ENCODE data around the gene PLOD3. TPM values are rescaled to one million over a fixed set of nuclear protein-coding genes. Genes with fewer than 3 reads are reported as not detected.

Gene PLOD3
- total RNA-seq, 2 experiments from 2014 or later = 48.9 to 51.0 TPM

DNA sequence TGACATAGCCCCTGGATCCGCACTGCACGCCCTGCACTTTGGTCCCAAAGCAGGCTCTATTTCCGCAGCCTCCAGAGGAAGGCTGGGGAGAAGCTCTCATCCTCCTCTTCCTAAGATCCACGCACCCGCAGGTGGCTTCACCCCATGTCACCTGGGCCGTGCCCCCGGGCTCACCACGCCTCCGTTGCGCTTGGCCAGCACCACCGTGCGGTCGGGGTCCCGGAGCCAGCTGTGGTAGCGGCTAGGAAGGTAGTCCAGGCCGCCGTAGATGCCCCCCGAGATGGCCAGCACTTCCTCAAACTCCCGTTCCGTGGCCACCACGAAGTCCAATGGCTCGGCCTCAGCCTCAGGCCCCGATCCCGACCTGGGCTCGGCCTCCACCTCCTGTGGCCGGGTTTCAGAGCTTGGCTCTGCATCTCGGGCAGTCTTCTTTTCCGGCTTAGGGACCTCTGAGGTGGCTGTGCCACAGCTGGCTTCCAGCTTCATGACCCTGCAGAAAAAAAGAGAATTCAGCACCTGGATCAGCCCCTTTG, 43.0 kb downstream of the PLOD3 start:
- H3K4me1 Mint-ChIP-seq = peaks cover 33% of the 10 kb centered on the region
- peak overlapping the region; percentile 63 for H3K27ac Mint-ChIP-seq
- H3K9me3 Mint-ChIP-seq = no peaks in the 10 kb centered on the region
- no peak for DNase-seq
- ATAC-seq (ENCODE audit: low read depth) = no peak
- peak overlapping the region; percentile 79 for H3K4me3 Mint-ChIP-seq
- peaks cover 92% of the 10 kb centered on the region for H3K27me3 Mint-ChIP-seq
- no peaks in the 10 kb centered on the region for H3K36me3 Mint-ChIP-seq
- POLR2A ChIA-PET = interaction anchor here (1.2 to 2.1 kb wide), 2 partner anchors 9 to 10 kb away, joined by 3 to 8 read pairs; partner anchors contain the start of gene VGF

GRCh38 chr7:101173752-101174244, 43.6 kb downstream of the PLOD3 start:
- Mint-ChIP-seq H3K36me3 (no peaks in the 10 kb centered on the region), H3K4me1 (peaks cover 34% of the 10 kb centered on the region), H3K27ac (peak overlapping the region; percentile 63), H3K9me3 (no peaks in the 10 kb centered on the region), H3K4me3 (peak overlapping the region; percentile 79), H3K27me3 (peaks cover 91% of the 10 kb centered on the region)
- peak; percentile 72 for ATAC-seq (ENCODE audit: low read depth)
- peak; percentile 86 for DNase-seq
- POLR2A ChIA-PET = interaction anchor here (1.2 to 2.1 kb wide), 3 partner anchors 9 to 20 kb away, joined by 3 to 8 read pairs (median 6); partner anchors contain the start of genes AP1S1 and VGF

DNA sequence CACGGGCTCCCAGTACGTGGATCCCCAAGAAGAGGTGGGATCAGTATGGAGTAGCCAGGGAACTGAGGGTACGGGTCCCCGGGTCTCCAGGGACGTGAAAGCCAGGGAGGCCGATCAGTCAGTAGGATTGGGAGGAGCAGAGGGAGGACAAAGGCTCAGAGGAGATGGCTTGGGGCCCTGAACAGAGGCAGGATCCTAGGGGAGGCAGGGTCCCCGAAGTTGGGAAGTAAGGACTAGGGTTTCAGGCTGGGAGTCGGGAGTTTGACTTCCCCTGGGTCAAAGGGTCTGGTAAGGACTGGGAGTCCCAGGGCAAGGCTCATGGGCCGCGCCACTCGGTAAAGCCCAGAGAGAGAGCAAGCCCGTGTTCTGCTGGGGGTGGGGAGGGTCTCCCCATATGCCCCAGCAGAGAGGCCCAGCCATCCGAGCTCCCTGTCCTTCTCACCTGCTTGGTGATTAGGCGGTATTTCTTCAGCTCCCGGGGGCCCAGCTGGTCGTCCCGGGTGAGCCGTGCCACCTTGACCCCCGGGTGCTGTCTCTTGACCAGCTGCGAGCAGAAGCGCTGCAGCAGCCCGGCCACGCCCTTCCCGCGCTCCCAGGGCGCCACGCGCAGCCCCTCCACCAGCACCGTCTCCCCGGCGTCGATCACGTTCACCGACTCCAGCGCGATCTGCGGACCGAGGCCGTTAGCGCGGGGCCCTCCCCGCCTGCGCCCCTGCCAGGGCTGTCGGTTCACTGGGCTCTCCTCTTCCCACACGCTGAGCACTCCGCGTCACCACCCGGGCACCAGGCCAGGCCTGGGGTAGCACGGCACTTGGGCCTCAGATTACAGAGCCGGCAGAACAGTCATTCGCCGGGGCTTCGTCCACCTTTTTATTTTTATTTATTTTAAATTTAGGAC, 44.3 kb downstream of the PLOD3 start:
- H3K9me3 Mint-ChIP-seq = no peaks in the 10 kb centered on the region
- peak overlapping the region; percentile 18 for H3K4me3 Mint-ChIP-seq
- no peak overlapping the region for H3K27ac Mint-ChIP-seq
- H3K36me3 Mint-ChIP-seq = no peaks in the 10 kb centered on the region
- peaks cover 91% of the 10 kb centered on the region for H3K27me3 Mint-ChIP-seq
- DNase-seq = peak; percentile 43
- ATAC-seq (ENCODE audit: low read depth) = no peak
- POLR2A ChIA-PET = interaction anchor here (0.5 to 2.1 kb wide), 4 partner anchors 8 to 83 kb away, joined by 3 to 8 read pairs (median 4); partner anchors contain the start of genes AP1S1 and VGF
- peaks cover 37% of the 10 kb centered on the region for H3K4me1 Mint-ChIP-seq

GRCh38 chr7:101172005-101172853, 45.2 kb downstream of the PLOD3 start:
- no peaks in the 10 kb centered on the region for H3K36me3 Mint-ChIP-seq
- POLR2A ChIA-PET = interaction anchor here (0.5 to 2.1 kb wide), 4 partner anchors 7 to 82 kb away, joined by 3 to 8 read pairs (median 6); partner anchors contain the start of genes AP1S1 and VGF
- H3K27ac Mint-ChIP-seq = no peak overlapping the region
- peaks cover 91% of the 10 kb centered on the region for H3K27me3 Mint-ChIP-seq
- H3K4me1 Mint-ChIP-seq = peaks cover 40% of the 10 kb centered on the region
- no peaks in the 10 kb centered on the region for H3K9me3 Mint-ChIP-seq
- no peak for DNase-seq
- ATAC-seq (ENCODE audit: low read depth) = no peak
- H3K4me3 Mint-ChIP-seq = peak overlapping the region; percentile 18

DNA sequence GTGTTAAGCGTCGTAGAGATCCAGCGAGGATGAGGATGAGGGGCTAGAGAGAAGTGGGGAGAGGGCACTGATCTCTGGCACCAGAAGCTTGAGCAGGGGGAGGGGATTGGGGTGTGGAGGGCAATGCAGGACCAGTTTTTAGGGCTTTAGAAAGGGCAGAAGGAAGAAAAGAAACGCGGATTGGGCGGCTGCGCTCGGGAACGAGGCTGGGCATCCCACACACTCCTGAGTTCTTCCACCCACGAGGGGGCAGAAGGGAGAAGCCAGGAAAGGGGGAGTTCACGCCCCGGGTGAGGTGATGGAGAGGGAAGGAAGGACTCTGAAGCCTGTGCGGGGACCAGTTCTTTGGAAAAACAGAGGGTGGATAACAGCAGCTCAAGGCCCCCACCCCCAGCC, 45.9 kb downstream of the PLOD3 start:
- Mint-ChIP-seq H3K9me3 (no peaks in the 10 kb centered on the region), H3K4me3 (peak overlapping the region; percentile 12), H3K4me1 (peaks cover 40% of the 10 kb centered on the region), H3K27me3 (peaks cover 90% of the 10 kb centered on the region), H3K27ac (peak overlapping the region; percentile 7), H3K36me3 (no peaks in the 10 kb centered on the region)
- ATAC-seq (ENCODE audit: low read depth) (no peak), DNase-seq (no peak)
- POLR2A ChIA-PET = interaction anchor here (2.1 kb wide), 1 partner anchor 29 kb away, joined by 7 read pairs; no protein-coding TSS in a partner anchor

DNA sequence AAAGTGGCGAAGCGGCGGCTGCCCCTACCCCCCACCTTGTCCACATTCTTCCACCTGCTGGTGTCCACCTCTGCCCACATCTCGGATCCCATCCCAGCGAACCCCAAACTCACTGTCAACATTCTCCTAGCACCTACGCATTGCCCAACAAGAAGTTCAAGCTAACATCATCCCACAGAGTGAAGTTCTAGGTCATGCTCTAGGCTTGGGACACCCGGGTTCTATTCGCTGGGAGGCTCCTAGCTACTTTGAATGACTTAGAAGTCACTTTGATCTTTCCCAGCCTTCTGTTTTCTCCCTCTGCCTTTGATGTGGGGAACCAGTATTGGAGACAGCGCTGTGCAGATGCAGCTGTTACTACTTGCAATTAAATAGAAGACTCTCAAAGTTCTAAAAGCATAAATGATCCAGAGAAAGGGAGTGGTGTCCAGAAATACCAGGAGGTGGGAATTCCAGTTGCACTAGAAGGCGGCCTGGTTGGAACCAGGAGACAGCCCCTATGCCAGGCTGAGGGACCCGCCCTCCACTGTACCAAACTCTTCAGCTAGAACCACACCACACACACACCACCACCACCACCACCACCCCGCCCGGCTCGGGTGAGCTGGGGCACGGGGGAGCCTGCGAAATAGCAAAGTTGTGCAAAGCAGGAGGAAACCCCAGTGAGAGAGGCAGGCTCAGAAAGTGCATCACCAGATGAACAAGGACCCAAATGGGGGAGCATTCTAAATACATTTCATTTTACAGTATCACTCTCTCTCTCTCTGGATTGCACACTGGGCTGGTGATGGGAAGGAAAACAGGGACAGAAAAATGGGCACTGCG, 46.6 kb downstream of the PLOD3 start:
- ATAC-seq (ENCODE audit: low read depth) = no peak
- peak overlapping the region; percentile 7 for H3K27ac Mint-ChIP-seq
- H3K4me1 Mint-ChIP-seq = peaks cover 44% of the 10 kb centered on the region
- H3K27me3 Mint-ChIP-seq = peaks cover 90% of the 10 kb centered on the region
- H3K4me3 Mint-ChIP-seq = peak overlapping the region; percentile 12
- POLR2A ChIA-PET = interaction anchor here (1.2 to 2.1 kb wide), 2 partner anchors 27 to 28 kb away, joined by 3 to 7 read pairs; no protein-coding TSS in a partner anchor
- DNase-seq = no peak
- H3K36me3 Mint-ChIP-seq = no peaks in the 10 kb centered on the region
- no peaks in the 10 kb centered on the region for H3K9me3 Mint-ChIP-seq

DNA sequence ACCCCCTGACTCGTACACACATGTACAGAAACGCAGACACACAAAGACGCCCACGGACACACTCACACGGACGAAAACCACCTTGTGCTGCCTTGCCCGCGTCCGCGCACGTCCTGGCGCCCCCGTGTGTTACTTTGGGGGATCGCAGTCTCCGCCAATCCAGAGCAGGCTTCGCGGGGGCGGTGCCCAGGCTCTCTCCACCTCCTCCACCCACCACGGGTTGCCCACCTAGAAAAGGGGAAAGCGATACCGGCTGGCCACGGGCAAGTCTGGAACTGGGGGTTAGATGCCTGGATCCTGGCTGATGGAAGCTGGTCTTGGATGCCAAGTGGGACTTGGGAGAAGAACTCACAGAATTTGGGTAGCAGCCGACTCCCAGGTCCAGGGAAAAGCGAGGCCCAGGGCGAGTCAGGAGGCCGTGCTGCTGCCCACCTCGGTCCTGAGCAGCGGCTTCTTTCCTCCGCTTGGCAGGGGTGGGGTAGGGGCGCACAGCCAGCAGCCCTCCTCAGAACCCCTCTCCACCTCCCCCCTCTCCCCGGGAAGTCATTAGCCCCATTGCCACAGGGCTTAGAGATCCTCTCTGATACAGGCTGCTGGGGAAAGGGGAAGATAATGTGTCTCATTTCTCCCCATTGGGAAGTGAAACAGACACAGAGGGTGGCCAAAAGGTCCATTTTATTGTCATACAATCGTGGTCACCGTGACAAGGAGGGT, 47.4 kb downstream of the PLOD3 start:
- Mint-ChIP-seq H3K27me3 (peaks cover 89% of the 10 kb centered on the region), H3K4me1 (peaks cover 49% of the 10 kb centered on the region), H3K36me3 (peaks cover 2% of the 10 kb centered on the region), H3K4me3 (peak overlapping the region; percentile 56), H3K27ac (no peak overlapping the region), H3K9me3 (no peaks in the 10 kb centered on the region)
- ATAC-seq (ENCODE audit: low read depth) (peak; percentile 35), DNase-seq (peak; percentile 90)
- POLR2A ChIA-PET = interaction anchor here (1.2 to 2.1 kb wide), 2 partner anchors 26 to 27 kb away, joined by 3 to 7 read pairs; no protein-coding TSS in a partner anchor

DNA sequence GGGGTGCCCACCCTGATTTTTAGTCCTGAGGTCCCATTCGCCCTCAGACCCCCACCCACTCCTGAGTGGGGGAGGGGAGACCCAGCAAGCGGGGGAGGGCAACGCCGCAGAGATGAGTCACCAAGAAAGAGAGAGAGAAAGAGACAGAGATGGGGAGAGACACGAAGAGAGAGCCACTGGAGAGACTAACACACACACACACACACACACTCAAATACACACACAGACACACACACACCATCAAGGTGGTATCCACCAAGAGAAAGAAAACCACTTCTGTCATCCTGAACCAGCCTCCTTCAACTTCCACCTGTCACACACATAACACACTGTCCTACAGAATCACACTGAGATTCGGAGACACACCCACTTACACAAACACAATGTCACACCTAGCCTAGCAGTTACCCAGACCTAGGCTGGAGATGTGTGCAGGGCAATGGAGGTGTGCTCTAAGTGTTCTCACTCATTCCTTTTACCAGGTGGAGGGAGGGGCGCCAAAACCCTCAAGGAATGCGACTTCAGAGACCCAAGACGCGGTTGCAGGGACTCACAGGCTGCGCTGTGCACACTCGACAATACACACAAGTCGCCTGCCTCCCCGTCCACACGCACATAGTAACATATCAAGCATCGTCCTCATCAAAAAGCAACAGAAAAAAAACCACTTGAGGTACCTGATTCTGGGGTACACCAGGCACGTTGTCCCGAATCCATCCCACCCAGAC, 48.1 kb downstream of the PLOD3 start:
- no peak for DNase-seq

DNA sequence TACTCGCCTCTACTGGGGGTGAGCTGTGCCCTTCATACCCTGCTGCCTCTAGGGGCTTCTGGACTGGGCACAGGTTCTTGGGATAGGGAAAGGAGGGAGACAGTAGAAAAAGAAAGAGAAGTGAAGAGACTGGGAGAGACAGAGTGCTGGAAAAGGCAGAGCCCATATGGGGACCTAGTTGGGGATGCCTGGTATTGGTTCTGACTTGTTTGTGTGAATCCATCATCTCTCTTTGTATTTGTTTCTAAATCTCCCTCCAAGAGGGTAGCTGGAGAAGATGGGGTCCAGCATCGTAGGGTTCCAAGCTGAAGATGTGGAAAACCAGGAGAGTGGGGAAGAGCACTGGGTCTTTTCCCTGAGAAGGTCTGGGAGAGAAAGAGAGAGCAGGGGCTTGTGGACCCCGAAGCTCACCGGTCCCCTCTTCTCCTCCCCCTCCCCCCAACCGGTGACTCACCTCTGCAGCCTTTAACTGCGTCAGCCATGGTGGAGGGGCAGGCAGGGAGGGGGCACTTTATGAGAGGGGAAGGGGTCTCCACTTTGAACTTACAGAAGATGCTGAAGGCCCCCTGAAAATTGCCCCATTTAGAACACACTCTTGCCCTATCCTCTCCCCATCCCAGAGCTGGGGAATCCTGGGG, 48.9 kb downstream of the PLOD3 start:
- no peak overlapping the region for H3K4me3 Mint-ChIP-seq
- peaks cover 81% of the 10 kb centered on the region for H3K27me3 Mint-ChIP-seq
- H3K9me3 Mint-ChIP-seq = no peaks in the 10 kb centered on the region
- DNase-seq (no peak), ATAC-seq (ENCODE audit: low read depth) (no peak)
- POLR2A ChIA-PET = interaction anchor here (1.0 kb wide), 1 partner anchor 25 kb away, joined by 7 read pairs; no protein-coding TSS in a partner anchor
- H3K27ac Mint-ChIP-seq = no peak overlapping the region
- peaks cover 2% of the 10 kb centered on the region for H3K36me3 Mint-ChIP-seq
- peaks cover 45% of the 10 kb centered on the region for H3K4me1 Mint-ChIP-seq

More for the DNA sequence above, 48.1 kb downstream of the PLOD3 start:
- Mint-ChIP-seq H3K27me3 (peaks cover 88% of the 10 kb centered on the region), H3K36me3 (peaks cover 2% of the 10 kb centered on the region), H3K27ac (no peak overlapping the region), H3K4me3 (peak overlapping the region; percentile 56), H3K4me1 (peaks cover 50% of the 10 kb centered on the region), H3K9me3 (no peaks in the 10 kb centered on the region)
- POLR2A ChIA-PET = no interaction called here
- no peak for ATAC-seq (ENCODE audit: low read depth)

DNA sequence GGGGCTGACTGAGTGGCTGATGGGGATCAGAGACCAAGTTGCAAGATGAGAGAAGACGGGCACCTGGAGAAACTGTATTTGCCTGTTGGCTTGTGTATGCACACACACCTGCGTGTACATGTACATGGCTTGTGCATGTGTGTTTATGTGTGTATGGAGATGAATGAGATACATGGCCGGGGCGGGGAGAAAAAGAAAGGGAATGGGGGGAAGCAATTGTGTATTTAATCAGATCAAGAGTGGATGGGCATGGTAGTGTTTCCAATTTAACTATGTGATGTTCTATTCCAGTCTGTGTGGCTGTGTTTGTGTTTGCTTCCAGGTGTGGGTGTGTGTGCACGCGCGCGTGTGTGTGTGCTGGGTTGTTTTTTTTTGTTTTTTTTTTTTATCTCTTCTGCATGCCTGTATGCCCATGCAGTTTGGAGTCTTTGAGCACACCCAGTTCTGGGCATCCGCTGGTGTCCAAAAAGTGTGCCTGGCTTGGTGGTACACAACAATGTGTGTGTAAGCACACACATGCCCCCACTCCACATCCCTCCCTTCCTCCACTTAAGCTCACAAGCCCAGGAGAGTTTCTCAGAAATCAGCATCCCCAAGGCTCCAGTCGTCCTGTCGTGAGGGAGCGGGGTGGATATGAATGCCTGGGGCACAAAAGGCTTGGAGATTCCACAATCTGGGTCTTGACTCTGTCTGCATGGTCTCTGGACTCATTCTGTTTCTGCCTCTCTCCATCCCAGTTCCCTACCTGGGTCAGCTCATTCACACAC, 49.6 kb downstream of the PLOD3 start:
- H3K36me3 Mint-ChIP-seq = peaks cover 2% of the 10 kb centered on the region
- no peaks in the 10 kb centered on the region for H3K9me3 Mint-ChIP-seq
- H3K27ac Mint-ChIP-seq = no peak overlapping the region
- H3K4me3 Mint-ChIP-seq = no peak overlapping the region
- DNase-seq (no peak), ATAC-seq (ENCODE audit: low read depth) (no peak)
- peaks cover 46% of the 10 kb centered on the region for H3K4me1 Mint-ChIP-seq
- H3K27me3 Mint-ChIP-seq = peaks cover 79% of the 10 kb centered on the region
- POLR2A ChIA-PET = interaction anchor here (1.0 kb wide), 1 partner anchor 24 kb away, joined by 7 read pairs; no protein-coding TSS in a partner anchor
